K562 (cell line): ENCODE data around the gene PRSS27.

Experiments used
- ATF1 ChIP-seq, 2 experiments: fragments of 450-650 bp in 1 of 2; IDR thresholded peaks; 2 replicates each; pipeline ENCODE4 v1.6.1; 2016; ENCODE audit warnings: missing compliant biosample characterization in 1 of 2, missing genetic modification characterization in 1 of 2
- CEBPB ChIP-seq: fragments of 450-650 bp; IDR thresholded peaks from 2 replicates; pipeline ENCODE4 v1.6.1; 2016; ENCODE audit warnings: missing genetic modification characterization, missing compliant biosample characterization
- CTCF ChIP-seq, 3 experiments: IDR thresholded peaks in 2 of 3; conservative IDR thresholded peaks in 1 of 3; 2 replicates each; pipeline ENCODE4 v1.5.1; 2011 to 2012; ENCODE audit warnings: low read length in 3 of 3, mild to moderate bottlenecking in 3 of 3, control low read depth in 2 of 3, improper control_type of control experiment in 1 of 3, inconsistent platforms in 1 of 3, low read depth in 1 of 3, mixed read lengths in 1 of 3, moderate library complexity in 1 of 3; ENCODE audit not compliant: insufficient read depth in 2 of 3
- EZH2 ChIP-seq: IDR thresholded peaks from 2 replicates; pipeline ENCODE4 v1.6.1; 2012; ENCODE audit warnings: low read depth, mild to moderate bottlenecking, inconsistent platforms, low read length, borderline replicate concordance
- MAFG ChIP-seq: fragments of 450-650 bp; conservative IDR thresholded peaks from 2 replicates; pipeline ENCODE4 v1.6.1; 2016; ENCODE audit warnings: missing genetic modification characterization, missing compliant biosample characterization
- SETDB1 ChIP-seq: IDR thresholded peaks from one replicate; pipeline ENCODE4 v1.6.1; 2012; ENCODE audit warnings: low read length, control low read depth, inconsistent platforms
- SREBF2 ChIP-seq: sonication (generic); formaldehyde crosslinking; IDR thresholded peaks from 2 replicates; pipeline ENCODE4 v1.4.0; 2020; ENCODE audit warnings: mild to moderate bottlenecking, missing genetic modification reagents
- TF ChIP-seq, protein P1 (sequence below): IDR thresholded peaks from 2 replicates; pipeline ENCODE4 v1.6.1; 2014; ENCODE audit warnings: antibody characterized with exemption

- TF ChIP-seq EZH2 (no peak), CEBPB (tag) (no peak), ATF1 (CRISPR knock-in tag; IDR thresholded peaks at IDR 0.05) (no peak), ATF1 (tag; IDR thresholded peaks at IDR 0.05) (no peak), SETDB1 (no peak), SREBF2 (CRISPR knock-in tag) (no peak), CTCF (IDR thresholded peaks at IDR 0.05 in 2 of 3, conservative IDR thresholded peaks at IDR 0.05 in 1 of 3; ENCODE audit: insufficient read depth in 2 of 3, low read depth in 1 of 3, low read length in 3 of 3) (no peak), MAFG (no peak)
- TF ChIP-seq, protein P1, sequence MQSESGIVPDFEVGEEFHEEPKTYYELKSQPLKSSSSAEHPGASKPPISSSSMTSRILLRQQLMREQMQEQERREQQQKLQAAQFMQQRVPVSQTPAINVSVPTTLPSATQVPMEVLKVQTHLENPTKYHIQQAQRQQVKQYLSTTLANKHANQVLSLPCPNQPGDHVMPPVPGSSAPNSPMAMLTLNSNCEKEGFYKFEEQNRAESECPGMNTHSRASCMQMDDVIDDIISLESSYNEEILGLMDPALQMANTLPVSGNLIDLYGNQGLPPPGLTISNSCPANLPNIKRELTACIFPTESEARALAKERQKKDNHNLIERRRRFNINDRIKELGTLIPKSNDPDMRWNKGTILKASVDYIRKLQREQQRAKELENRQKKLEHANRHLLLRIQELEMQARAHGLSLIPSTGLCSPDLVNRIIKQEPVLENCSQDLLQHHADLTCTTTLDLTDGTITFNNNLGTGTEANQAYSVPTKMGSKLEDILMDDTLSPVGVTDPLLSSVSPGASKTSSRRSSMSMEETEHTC: no peak
Observed at GRCh38 chr16:2748757-2749455, 28.9 kb upstream of the PRSS27 start.
